Activated CD8-positive, alpha-beta memory T cell treated with anti-CD3 and anti-CD28 coated beads for 4 hours (primary cell): ENCODE results near the gene RBMXL2.

Experiments
- DNase-seq, 2 donors: peaks; one replicate each; pipeline ENCODE4 v3.0.0-alpha.2; 2020; ENCODE audit warnings: low read depth in 2 of 2

RBMXL2 gene

DNA sequence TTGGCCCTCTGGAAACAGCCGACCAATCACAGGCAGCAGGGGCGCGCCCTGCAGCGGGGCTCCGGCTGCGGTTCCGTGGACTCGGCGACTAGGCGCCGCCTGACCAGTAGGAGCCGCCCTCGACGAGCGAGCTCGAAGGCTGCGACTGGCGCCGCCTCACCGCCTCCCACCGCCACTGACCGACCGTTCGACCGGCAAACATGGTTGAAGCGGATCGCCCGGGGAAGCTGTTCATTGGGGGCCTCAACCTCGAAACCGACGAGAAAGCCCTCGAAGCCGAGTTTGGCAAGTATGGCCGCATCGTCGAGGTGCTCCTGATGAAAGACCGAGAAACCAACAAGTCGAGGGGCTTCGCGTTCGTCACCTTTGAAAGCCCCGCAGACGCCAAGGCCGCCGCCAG, at the start of gene RBMXL2:
TSS of gene RBMXL2 (plus strand) at position 78 of the 400 bp plus-strand sequence. CDS start at position 201, 123 bp downstream.
- no peak for DNase-seq

DNA sequence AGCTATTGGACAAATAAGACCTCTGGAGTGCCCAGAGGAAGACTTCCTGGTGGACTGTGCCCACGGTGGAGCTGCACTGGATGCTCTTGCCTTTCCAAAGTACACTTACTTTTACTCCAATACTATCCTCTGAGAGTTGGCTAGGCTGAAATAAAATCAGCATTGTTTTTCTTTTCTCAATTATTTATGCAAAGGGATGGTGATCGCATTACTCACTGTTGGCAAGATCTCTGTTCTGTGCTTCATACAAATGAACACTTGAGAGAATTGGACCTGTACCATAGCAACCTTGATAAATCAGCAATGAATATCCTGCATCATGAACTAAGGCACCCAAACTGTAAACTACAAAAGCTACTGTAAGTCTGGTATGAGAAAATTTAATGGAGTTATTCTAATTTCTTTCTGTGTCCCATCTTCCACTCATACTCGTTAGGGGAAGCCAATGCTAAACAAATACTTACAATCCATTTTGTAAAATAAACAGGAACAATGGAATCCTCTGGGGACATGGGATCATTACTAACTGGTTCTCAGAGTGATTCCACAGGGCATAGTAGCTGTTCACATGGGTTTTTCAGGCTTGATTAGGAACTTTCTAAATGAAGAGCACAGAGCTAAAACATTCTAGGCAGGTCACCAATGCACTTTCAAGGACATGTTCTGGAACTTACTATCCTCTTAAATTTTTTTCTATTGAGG, 42.2 kb upstream of the RBMXL2 start:
- no peak for DNase-seq

DNA sequence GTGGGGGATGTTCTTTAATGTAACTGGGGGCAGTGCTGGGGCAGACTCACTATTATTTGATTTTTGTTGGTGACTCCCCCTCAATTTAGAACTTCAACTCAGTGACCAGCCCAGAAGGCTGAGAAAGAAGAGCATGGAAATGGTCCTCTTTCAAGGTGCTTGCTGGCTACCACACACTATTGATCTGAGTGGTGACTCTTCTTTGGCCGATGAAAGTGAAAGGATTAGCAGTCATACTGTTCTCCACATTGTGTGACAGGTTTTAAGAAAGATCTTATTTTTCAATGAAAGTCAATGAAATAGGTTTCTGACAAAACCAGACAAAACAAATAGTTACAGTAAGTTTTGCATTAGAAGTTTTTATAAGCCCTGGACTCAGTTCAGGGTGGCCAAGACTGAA, 38.6 kb upstream of the RBMXL2 start:
- no peak for DNase-seq

DNA sequence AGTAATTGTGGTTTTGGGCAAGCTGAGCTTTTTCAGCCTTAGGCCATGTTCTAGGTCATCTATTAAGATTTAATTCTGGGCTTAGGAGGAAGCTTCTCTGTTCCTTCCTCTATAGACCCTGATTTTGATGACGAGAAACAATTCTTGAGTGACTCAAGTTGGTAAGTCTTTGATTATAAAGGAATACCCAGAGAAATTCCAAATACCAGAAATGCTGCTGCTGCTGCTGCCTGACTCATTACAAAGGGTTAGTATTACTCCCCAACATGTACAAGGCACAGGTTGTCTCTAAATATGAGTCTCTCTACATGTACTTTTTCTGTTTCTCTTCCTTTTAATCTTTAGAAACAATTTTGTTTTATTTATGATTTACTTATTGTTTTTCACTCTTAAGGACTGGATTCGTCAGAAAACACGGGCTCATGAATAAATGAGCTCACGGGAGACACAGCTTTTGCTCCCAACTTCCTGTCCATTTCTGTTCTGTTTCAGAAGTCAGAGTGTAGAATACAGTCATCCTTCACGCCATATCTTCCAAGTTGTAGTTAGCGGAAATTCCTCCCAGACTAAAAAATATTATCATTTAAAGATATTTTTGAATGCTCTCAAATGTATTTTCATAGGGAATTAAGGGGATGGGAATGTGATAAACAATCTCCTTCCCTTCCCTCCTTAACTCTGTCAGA, 31.8 kb upstream of the RBMXL2 start:
- no peak for DNase-seq

DNA sequence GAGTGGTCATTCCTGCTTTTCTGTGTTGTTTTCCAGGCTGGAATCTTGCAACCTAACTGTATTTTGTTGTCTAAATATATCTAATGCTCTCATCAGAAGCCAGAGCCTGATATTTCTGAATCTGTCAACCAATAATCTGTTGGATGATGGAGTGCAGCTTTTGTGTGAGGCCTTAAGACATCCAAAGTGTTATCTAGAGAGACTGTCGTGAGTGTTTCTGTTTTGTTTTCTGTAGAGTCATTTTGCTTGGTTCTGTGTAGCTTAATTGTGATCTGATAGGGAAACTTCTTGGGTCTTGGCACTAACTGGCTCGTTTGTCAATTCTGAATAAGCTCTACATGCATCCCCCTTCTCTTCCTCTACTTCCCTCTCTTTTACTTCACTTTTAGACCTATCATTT, 31.2 kb upstream of the RBMXL2 start:
- DNase-seq = no peak

DNA sequence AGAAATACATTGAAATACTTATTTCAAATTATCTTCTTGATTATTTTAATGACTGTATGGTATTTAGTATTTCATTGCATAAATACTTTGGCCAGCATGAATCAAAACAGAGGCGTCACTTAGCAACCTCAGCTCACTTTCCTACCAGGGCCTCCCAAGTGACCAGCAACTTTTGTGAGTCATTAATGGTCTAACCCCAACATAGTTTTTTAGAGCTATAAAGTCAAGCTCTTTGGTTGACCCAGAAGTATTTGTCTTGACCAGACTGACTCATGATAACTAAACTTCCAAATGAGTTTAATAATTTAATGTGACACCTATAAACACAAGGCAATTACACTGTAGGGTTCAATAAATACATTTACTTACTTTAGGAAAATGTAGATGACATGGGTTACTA, 27.9 kb upstream of the RBMXL2 start:
- DNase-seq = no peak

DNA sequence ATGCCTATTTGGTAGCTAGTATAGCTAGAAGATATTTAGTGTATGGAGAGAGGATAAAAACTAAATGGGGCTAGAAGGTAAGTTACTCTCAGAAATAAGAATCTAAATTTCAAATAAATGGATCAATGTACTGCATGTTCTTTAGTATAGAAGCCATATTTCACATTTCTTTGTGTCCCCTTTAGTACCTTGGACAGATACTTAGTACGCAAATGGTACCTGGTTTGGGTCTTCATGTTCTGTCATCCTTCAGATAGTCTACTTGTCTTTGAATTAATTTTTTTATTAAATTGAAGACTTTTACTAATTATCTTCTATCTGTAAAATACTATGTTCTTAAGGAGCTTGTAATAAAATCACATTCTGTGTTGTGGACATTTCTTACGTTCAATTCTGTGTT, 26.3 kb upstream of the RBMXL2 start:
- no peak for DNase-seq

DNA sequence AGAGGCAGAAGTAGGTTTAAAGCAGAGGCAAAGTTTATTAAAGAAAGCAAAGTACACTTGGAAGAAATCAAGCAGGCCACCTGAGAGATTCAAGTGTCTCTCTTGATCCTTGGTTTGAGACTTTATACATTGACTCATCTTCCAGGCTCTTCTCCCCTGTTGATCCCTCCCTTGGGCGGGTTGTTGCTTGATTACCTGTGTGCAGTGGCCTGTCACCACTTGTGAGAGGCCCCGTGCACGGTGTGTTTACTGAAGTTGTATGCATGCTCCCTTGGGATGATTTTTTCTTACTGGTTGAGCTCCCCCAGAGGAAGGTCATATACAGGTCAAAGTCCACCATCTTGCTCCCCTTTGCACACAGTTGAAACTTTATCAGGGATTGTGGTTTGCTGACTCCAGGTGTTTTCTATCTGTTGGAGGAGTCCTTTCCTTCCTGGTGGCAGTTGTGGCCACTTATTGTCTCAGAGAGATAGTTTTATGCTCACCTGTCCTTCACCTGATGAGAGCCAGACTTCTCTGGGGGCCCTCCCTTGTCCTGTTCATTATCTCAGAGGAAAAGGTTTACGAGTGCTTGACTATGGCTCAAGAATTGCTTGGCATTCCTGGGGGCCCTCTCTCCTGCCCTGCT, 16.3 kb upstream of the RBMXL2 start:
- DNase-seq = no peak

DNA sequence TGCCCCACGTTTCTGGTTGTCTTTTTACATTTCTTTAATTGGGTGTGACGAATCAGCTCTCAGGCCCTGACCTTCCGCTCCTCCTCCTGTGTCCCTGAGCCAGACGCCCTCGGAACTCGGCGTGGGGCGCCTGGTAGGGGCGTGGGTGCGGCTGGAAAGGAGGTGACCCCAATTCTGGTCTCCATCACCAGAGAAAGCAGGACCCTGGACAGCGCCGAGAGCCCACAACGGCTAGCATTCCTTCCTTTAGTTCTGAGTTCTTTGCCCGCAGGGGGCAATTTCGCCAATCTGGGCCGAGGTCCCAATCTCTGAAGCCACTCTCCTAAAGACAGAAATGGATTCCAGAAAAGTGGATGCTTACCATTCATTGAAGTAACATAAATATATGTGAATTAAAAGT, 11.7 kb upstream of the RBMXL2 start:
- DNase-seq = no peak

DNA sequence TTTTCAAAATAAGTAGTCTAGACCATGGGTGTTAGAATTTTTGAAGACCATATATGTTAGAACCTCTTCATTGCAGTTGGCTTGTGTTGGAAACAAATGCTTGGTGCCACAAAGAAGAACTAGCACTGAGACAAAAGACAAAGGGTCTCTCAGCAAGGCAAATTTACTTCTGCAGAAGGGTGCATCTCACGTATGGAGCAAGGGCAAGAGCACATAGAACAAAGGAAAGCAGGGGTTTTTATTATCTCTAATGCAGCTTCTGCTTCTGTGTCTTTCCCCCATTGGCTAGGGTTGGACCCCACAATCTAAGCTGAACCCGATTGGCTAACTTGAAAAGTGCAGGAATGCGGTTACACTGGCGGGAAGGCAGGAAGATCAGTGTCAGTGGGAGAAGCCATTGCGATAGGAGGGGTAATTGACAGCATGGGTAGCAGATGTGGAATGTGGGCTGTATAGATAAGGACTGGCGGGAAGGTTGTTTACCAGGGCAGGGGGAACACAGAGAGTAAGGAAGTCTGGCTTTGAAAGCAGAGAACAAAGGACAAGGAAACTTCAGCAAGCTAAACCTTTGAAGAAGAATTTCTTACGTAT, 9.2 kb upstream of the RBMXL2 start:
- no peak for DNase-seq

DNA sequence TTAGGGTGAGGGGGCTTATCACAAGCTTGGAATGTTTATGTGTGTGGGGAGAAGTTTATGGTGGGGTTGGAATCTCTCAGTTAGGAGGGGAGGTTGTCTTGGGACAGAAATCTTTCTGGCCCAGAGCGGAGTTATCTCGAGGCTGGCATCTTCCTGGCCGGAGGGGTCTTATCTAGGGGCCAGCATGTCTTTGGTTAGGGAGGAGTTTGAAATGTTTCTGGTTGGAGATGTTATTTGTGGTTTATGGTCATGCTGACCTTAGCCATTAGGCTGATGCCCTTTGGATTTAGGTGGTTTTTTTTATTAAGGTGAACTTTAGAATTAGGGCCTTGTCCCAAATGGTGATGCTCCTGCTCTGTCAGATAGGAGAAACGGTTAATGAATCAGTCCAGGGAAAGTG, 7.9 kb upstream of the RBMXL2 start:
- DNase-seq = no peak

DNA sequence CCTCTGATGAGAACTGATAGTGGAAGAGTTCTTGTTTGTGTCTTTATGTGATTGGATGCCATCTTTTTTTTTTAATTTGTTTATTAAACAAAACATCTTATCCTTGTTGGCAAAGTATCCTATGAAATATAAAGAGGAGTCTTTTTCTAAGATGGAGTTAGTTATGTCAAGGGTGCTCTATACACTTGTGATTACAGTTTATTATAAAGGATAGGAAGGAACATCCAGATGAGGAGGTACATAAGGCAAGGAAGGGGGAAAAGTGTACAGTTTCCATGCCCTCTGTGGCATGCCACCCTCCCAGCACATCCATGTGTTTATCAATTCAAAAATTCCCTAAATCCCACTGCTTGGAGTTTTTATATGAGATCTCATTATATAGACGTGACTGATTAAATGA, 7.4 kb upstream of the RBMXL2 start:
- no peak for DNase-seq

DNA sequence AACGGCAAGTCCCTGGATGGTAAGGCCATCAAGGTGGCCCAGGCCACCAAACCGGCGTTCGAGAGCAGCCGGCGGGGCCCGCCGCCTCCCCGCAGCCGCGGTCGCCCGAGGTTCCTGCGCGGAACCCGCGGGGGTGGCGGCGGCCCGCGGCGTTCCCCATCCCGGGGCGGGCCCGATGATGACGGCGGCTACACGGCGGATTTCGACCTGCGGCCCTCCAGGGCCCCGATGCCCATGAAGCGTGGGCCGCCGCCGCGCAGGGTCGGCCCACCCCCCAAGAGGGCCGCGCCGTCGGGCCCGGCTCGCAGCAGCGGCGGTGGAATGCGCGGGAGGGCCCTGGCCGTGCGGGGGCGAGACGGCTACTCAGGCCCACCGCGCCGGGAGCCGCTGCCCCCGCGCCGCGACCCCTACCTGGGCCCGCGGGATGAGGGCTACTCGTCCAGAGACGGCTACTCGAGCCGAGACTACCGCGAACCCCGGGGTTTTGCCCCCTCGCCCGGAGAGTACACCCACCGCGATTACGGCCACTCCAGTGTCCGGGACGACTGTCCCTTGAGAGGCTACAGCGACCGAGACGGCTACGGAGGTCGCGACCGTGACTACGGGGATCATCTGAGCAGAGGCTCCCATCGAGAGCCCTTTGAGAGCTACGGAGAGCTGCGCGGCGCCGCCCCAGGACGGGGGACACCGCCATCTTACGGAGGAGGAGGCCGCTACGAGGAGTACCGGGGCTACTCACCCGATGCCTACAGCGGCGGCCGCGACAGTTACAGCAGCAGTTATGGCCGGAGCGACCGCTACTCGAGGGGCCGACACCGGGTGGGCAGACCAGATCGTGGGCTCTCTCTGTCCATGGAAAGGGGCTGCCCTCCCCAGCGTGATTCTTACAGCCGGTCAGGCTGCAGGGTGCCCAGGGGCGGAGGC, 792 bp downstream of the RBMXL2 start:
- DNase-seq = no peak

DNA sequence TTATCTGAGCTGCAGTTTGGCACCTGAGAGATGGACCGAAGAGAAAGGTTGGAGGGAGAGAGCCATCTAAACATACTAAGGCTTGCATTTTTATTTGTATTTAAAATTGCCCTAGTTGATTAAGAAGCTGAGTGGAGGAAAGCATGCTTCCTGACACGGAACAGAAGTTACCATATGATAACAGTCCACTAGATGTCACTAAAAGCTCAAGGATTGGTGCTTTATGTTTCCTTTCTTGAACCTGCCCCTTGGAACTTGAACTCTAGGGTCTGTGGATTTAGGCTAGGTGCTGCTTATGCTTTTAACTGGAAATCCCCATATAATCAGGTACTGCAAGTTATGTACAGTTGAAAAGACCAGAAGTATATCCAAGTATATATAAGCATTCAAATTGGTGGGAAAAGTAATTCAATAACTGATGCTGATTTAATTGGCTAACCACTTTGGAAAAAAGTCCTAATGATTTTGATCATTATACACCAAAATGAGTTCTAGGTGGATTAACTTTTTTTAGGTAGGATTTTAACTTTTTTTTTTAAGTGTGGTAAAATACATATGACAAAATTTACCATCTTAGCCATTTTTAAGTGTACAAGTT, 9.5 kb downstream of the RBMXL2 start:
- no peak for DNase-seq

DNA sequence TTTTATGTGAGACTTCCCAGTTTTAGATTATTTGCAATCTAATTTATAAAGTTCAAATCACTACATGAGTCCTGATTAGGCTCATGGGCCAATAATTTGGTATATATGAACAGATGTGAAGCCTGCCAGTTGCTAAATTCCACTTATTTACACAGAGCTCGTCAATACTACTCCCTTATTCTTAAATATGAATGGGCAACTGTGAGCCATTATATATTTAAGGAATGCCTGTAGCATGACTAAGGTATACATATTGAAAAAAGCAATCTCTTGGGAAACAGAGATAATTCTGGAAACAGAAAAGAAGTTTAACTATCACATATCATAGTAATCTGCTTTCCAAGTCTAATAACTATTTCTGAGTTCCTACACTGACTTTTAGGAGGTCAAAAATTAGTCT, 27.0 kb downstream of the RBMXL2 start:
- no peak for DNase-seq

DNA sequence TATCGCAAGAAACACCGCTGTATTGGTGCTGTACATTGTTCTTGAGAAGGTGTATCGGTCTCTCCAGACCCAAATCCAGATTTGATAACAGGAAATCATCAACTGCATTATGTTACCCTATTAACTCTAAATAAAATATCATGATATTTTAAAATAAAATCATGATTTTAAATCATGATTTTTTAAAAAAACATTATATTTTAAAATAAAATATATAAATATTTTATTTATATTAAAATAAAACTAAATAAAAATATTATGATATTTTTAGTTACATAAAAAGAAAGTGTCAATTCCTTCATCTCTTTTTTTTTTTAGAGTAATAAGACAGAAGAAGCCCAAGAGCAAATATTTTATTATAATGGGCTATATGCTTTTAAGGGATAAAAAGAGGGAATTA, 27.6 kb downstream of the RBMXL2 start:
- DNase-seq = no peak

DNA sequence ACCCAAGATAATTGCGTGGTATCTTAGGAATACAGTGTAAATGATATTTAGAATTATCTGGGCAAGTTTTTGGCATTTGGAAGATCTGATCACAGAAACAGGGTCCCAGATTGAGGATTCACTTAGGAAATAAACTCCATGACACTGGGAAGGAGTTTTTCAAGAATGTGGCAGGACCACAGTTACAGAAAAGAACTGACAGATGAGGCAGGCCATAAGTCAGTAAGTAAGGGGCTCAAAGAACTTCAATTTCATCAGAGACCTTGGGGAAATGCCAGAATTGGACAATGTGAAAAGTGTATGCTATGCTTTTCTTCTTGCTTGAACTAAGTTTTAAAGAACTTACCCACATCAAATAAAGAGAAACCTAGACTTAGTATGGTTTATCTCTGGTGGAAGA, 49.3 kb downstream of the RBMXL2 start:
- no peak for DNase-seq
